GM12864 (cell line): ENCODE measurements around the gene PEAK3.

Experiments used
- DNase-seq: peaks from one replicate; pipeline ENCODE4 v3.0.0-alpha.2; 2011; ENCODE audit warnings: low read depth
- H3K4me3 ChIP-seq: 2 replicates; pipeline ENCODE4 v1.5.1; 2011; ENCODE audit warnings: mild to moderate bottlenecking, low read depth, low read length, control low read depth
- CTCF ChIP-seq: IDR thresholded peaks from 2 replicates; pipeline ENCODE4 v1.5.1; 2011; ENCODE audit warnings: low read depth, mild to moderate bottlenecking, moderate library complexity, low read length, control low read depth, inconsistent platforms; ENCODE audit errors: missing control alignments

PEAK3 gene

GRCh38 chr19:2255982-2256685 is 25.8 kb downstream of the PEAK3 start, which contains the start of gene JSRP1:
Gene JSRP1 (minus strand): TSS chr19:2256417. CDS start chr19:2255314, 1,103 bp downstream.
- H3K4me3 ChIP-seq = peak within 1 kb of the TSS; percentile 46
- no peak for DNase-seq
- no peak for TF ChIP-seq CTCF

DNA sequence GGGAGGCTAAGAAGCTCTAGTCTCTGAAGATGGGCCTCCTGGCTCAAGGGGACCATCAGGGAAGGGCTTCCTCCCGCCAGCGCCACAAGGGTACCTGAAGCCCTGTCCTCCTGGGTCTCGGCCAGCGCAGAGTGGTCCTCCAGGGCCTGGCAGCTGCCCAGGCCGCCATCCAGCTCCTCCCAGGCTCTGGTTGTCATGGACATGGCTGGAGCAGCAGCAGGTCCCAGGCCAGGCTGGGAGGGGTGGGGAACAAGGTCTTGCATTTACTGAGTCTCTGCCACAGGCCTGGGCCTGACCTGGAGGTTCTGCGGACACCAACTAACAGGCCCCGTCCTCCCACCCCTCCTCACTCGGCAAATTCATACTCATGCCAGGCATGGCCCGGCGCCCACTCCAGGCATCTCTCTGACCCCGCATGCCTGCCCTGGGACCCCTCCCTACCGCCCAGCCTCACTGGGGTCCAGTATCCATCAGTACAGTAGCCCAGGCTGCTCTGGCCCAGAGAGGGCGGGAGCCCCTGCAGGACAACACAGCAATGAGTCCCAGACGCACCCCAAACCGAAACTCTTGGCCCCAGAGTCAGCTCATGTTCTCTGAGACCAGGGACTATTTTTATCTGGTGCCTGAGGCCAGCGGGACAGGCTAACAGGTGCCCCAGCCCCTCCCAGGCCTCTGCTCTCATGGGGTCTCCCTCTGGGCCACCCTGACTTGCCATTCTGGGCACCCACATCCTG is 26.7 kb downstream of the PEAK3 start:
- DNase-seq = no peak
- H3K4me3 ChIP-seq = peak overlapping the region; percentile 46
- no peak for TF ChIP-seq CTCF

- TF ChIP-seq CTCF = no peak
- no peak for DNase-seq
- H3K4me3 ChIP-seq = no peak overlapping the region
Measured at GRCh38 chr19:2254064-2254872, 27.7 kb downstream of the PEAK3 start.

DNA sequence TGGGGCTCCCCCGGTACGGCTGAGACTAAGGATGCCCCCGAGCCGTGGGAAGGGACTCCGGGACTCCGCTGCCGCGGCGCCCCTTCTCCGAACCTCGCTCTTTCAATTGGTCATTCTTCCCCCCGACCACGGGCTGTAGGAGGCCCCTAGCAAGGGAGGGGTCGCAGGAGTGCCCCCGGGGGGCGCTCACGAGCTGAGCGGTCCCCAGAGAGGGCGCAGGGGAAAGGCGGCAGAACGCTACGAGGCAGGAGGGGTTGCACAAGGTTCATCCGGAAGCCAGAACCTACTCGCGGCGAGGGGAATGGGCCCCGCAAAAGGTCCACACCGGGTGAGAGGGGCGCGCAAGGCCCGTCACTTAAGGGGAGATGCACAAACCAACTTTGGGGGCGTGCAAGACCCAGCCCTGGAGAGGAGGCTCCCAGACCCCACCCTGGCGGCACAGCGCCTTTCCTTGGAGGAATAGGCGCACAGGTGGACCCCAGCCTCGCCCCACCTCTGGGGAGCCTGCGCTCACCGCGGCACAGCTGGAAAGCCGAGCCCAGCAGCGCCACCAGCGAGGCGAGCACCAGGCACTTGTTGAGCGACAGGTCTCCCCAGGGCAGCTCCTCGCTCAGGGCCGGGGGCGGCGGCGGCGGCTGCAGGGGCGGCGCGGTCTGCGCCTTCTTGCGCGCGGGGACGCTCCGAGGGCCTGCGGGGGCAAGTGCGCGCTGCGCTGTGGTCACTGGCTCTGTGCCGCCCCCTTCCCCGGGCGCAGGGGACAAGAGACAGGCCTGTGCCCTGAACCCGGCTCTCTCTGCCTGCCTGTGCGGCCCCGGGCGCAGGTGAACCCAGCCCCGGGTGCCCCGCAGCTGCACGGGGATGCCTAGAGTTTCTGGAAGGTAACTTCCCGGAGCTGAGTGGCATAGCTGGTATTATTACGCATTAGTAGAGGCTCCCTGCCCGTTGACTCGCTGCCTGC is 28.6 kb downstream of the PEAK3 start:
- TF ChIP-seq CTCF = peak; percentile 42
- no peak overlapping the region; the same call in 1 of the 2 replicates for H3K4me3 ChIP-seq
- no peak for DNase-seq

- no peak overlapping the region for H3K4me3 ChIP-seq
- no peak for DNase-seq
- no peak for TF ChIP-seq CTCF
Measured at GRCh38 chr19:2252797-2253105, 29.2 kb downstream of the PEAK3 start.
